Endothelial cell (in vitro differentiated cells): Measurements from ENCODE around the gene PRR23E. TPM values are rescaled to one million over a fixed set of nuclear protein-coding genes. Genes with fewer than 3 reads are reported as not detected.

Experiments
- DNase-seq: peaks from one replicate; pipeline ENCODE4 v3.0.0; 2021; ENCODE audit warnings: low spot score
- H3K27ac Mint-ChIP-seq: one replicate; pipeline ENCODE4 v1.8.0; 2021; ENCODE audit warnings: mixed read lengths, inconsistent platforms; ENCODE audit not compliant: unreplicated experiment
- H3K27me3 Mint-ChIP-seq: one replicate; pipeline ENCODE4 v1.8.0; 2021; ENCODE audit warnings: mild to moderate bottlenecking, moderate library complexity, mixed read lengths, inconsistent platforms; ENCODE audit not compliant: unreplicated experiment
- H3K36me3 Mint-ChIP-seq: one replicate; pipeline ENCODE4 v1.8.0; 2021; ENCODE audit warnings: mild to moderate bottlenecking, low read depth, mixed read lengths, inconsistent platforms; ENCODE audit not compliant: unreplicated experiment
- H3K4me1 Mint-ChIP-seq: one replicate; pipeline ENCODE4 v1.8.0; 2021; ENCODE audit warnings: mild to moderate bottlenecking, mixed read lengths, inconsistent platforms; ENCODE audit not compliant: unreplicated experiment
- H3K4me3 Mint-ChIP-seq: one replicate; pipeline ENCODE4 v1.8.0; 2021; ENCODE audit warnings: mild to moderate bottlenecking, mixed read lengths, inconsistent platforms; ENCODE audit not compliant: unreplicated experiment
- H3K9me3 Mint-ChIP-seq: one replicate; pipeline ENCODE4 v1.8.0; 2021; ENCODE audit warnings: mixed read lengths, inconsistent platforms; ENCODE audit not compliant: unreplicated experiment
- CTCF ChIP-seq: fragments of 200-600 bp; sonication (generic); IDR thresholded peaks from one replicate; pipeline ENCODE4 v1.5.0; 2021; ENCODE audit warnings: antibody characterized with exemption; ENCODE audit not compliant: unreplicated experiment
- total RNA-seq: library from RNA; stranded (reverse); fragmentation: NEBNext Ultra II Directional; extraction: Animal tissue kit (Norgen Biotek cat#: 25700); gene quantifications from one replicate; pipeline ENCODE4 v1.2.1, GENCODE V29; 2021; ENCODE audit not compliant: unreplicated experiment

The PRR23E gene
- total RNA-seq, 1 donor from 2014 or later: not detected

- Mint-ChIP-seq H3K36me3 (no peaks in the 10 kb centered on the region), H3K4me3 (no peak overlapping the region), H3K27me3 (peaks cover 1% of the 10 kb centered on the region), H3K27ac (no peak overlapping the region), H3K9me3 (no peaks in the 10 kb centered on the region), H3K4me1 (peaks cover 25% of the 10 kb centered on the region)
- DNase-seq: no peak
- no peak for TF ChIP-seq CTCF
Measured at GRCh38 chr3:127218454-127218922, 25.6 kb downstream of the PRR23E start.

GRCh38 chr3:127220497-127220896 lies 27.6 kb downstream of the PRR23E start:
- no peak for TF ChIP-seq CTCF
- no peak for DNase-seq
- no peak overlapping the region for H3K4me3 Mint-ChIP-seq
- peaks cover 5% of the 10 kb centered on the region for H3K36me3 Mint-ChIP-seq
- no peak overlapping the region for H3K27ac Mint-ChIP-seq
- H3K4me1 Mint-ChIP-seq: peaks cover 19% of the 10 kb centered on the region
- H3K9me3 Mint-ChIP-seq: peaks cover 5% of the 10 kb centered on the region
- peaks cover 3% of the 10 kb centered on the region for H3K27me3 Mint-ChIP-seq

- Mint-ChIP-seq H3K4me1 (peaks cover 17% of the 10 kb centered on the region), H3K27ac (no peak overlapping the region), H3K36me3 (peaks cover 6% of the 10 kb centered on the region), H3K9me3 (peaks cover 5% of the 10 kb centered on the region), H3K27me3 (peaks cover 3% of the 10 kb centered on the region), H3K4me3 (no peak overlapping the region)
- no peak for TF ChIP-seq CTCF
- no peak for DNase-seq
Measured at GRCh38 chr3:127221037-127221436, 28.1 kb downstream of the PRR23E start.

- no peak for TF ChIP-seq CTCF
- Mint-ChIP-seq H3K27ac (no peak overlapping the region), H3K27me3 (peaks cover 3% of the 10 kb centered on the region), H3K4me1 (peaks cover 20% of the 10 kb centered on the region), H3K9me3 (peaks cover 9% of the 10 kb centered on the region), H3K4me3 (no peak overlapping the region), H3K36me3 (peaks cover 10% of the 10 kb centered on the region)
- DNase-seq: no peak
Measured at GRCh38 chr3:127221446-127222035, 28.6 kb downstream of the PRR23E start.

- Mint-ChIP-seq H3K4me3 (no peak overlapping the region), H3K4me1 (peaks cover 20% of the 10 kb centered on the region), H3K27ac (no peak overlapping the region), H3K27me3 (peaks cover 3% of the 10 kb centered on the region), H3K9me3 (peaks cover 10% of the 10 kb centered on the region), H3K36me3 (peaks cover 10% of the 10 kb centered on the region)
- no peak for DNase-seq
- TF ChIP-seq CTCF: no peak
Measured at GRCh38 chr3:127222163-127222562, 29.2 kb downstream of the PRR23E start.
